Rectal smooth muscle tissue (tissue), 1 donor: Measurements from ENCODE around the gene CEP70.
"Not testable (repeated sequence)": the region's sequence is repeated elsewhere in the genome, so short reads cannot be mapped to it uniquely, and the experiment has no call there.

Experiments used
- H3K27ac ChIP-seq: one replicate; pipeline ENCODE4 v1.7.0; 2013; ENCODE audit warnings: low read depth, low read length, inconsistent platforms
- H3K27me3 ChIP-seq: one replicate; pipeline ENCODE4 v1.7.0; 2013; ENCODE audit warnings: low read length; ENCODE audit not compliant: control insufficient read depth, insufficient read depth
- H3K36me3 ChIP-seq: one replicate; pipeline ENCODE4 v1.7.0; 2013; ENCODE audit warnings: low read length; ENCODE audit not compliant: control insufficient read depth, insufficient read depth
- H3K4me1 ChIP-seq: one replicate; pipeline ENCODE4 v1.7.0; 2013; ENCODE audit warnings: low read length; ENCODE audit not compliant: control insufficient read depth, insufficient read depth
- H3K4me3 ChIP-seq: one replicate; pipeline ENCODE4 v1.7.0; 2013; ENCODE audit warnings: low read length
- H3K9ac ChIP-seq: one replicate; pipeline ENCODE4 v1.7.0; 2013; ENCODE audit warnings: low read length

Gene CEP70

DNA sequence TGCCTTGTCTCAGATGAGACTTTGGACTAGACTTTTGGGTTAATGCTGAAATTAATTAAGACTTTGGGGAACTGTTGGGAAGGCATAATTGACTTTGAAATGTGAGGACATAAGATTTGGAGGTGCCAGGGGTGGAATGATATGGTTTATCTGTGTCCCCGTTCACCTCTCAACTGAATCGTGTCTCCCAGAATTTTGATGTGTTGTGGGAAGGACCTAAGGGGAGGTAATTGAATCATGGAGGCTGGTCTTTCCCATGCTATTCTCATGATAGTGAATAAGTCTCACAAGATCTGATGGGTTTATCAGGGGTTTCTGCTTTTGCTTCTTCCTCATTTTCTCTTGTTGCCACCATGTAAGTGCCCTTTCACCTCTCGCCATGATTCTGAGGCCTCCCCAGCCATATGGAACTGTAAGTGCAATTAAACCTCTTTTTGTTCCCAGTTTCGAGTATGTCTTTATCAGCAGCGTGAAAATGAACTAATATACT, 10.1 kb upstream of the CEP70 start:
- not testable (repeated sequence) for H3K36me3 ChIP-seq, H3K4me1 ChIP-seq, H3K9ac ChIP-seq, H3K27me3 ChIP-seq, H3K27ac ChIP-seq, H3K4me3 ChIP-seq

DNA sequence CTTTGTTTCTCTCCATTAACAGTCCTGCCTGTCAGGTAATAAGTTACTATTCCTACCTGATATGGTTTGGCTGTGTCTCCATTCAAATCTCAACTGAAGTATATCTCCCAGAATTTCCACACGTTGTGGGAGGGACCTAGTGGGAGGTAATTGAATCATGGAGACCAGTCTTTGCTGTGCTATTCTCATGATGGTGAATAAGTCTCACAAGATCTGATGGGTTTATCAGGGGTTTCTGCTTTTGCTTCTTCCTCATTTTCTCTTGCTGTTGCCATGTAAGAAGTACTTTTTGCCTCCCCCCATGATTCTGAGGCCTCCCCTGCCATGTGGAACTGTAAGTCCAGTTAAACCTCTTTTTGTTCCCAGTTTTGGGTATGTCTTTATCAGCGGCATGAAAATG, 7.6 kb upstream of the CEP70 start:
- not testable (repeated sequence) for H3K4me3 ChIP-seq, H3K27ac ChIP-seq, H3K4me1 ChIP-seq, H3K27me3 ChIP-seq, H3K36me3 ChIP-seq, H3K9ac ChIP-seq

DNA sequence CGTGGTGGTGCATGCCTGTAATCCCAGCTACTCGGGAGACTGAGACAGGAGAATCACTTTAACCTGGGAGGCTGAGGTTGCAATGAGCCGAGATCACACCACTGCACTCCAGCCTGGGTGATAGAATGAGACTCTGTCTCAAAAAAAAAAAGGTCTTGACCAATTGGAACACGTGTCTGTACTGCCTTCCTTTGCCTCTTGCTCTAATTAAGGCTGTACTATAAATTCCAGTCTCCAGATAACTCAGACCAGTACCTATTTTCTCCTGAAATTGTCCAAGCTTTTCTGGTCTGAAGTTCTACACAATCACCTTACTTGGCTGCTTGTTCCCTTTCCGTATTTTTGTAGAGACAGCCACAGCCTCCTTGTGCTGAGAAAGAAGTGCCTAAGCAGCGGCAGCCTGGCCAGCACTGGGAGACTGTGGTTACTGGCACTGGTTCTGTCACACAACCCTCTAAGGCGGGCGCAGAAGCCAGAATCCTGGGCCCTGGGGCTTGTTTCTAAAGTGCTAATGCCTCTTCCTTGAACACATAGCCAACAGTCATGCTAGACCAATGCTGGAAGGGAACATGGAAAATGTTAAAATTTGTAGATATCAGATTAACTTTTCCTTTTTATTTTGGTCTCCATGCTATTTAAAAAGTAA, 6.2 kb upstream of the CEP70 start:
- Histone ChIP-seq H3K4me3 (no peak overlapping the region), H3K9ac (no peak overlapping the region), H3K27ac (no peak overlapping the region), H3K36me3 (no peaks in the 10 kb centered on the region), H3K4me1 (no peaks in the 10 kb centered on the region), H3K27me3 (no peaks in the 10 kb centered on the region)

DNA sequence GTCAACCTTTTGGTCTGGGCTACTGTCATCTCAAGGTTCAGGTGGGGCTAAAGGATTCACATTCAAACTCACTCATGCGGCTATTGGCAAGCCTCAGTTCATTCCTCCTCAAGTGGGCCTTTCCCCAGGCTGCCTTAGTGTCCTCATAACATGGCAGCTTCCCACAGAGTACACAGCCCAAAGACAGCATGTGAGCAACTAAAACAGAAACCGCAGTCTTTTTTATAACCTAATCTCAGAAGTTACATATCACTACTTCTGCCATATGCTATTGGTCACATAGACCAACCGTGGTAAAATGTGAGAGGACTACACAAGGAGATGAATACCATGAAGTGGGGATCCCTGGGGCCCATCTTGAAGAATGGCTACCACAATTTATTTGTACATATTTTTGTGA, 4.5 kb upstream of the CEP70 start:
- Histone ChIP-seq H3K4me3 (no peak overlapping the region), H3K9ac (no peak overlapping the region), H3K36me3 (no peaks in the 10 kb centered on the region), H3K27ac (no peak overlapping the region), H3K4me1 (no peaks in the 10 kb centered on the region), H3K27me3 (no peaks in the 10 kb centered on the region)

DNA sequence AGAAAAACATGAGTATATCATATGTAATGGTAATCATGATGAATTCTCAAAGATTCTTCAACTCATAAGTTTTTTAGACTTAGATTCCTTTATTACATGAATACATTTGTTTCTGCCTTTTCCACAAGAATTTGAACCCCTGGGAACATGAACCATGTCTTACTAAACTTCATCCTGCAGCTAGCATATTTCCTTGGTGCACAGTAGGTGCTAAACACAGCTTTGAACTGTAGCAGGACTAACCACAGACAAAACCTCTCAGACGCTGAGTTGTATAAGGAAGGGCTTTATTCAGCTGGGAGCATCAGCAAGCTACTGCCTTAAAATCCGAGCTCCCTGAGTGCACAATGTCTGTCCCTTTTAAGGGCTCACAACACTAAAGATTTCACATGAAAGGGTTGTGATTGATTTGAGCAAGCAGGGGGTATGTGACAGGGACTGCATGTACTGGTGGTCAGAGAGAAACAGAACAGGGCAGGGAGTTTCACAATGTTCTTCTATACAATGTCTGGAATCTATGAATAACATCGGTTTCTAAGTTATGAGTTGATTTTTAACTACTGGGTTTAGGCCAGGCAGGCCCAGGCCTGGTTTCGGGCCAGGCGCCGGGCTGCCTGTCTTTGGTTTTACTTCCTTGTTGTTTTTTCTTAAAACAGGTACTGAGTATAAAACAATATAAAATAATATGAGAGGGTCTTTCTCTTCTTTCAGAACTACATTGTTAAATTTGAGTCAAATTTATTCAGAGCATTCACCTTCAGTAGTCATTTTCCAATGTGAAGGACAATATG, 3.3 kb upstream of the CEP70 start:
- H3K4me3 ChIP-seq, H3K27ac ChIP-seq, H3K36me3 ChIP-seq, H3K9ac ChIP-seq, H3K27me3 ChIP-seq, H3K4me1 ChIP-seq: not testable (repeated sequence)

DNA sequence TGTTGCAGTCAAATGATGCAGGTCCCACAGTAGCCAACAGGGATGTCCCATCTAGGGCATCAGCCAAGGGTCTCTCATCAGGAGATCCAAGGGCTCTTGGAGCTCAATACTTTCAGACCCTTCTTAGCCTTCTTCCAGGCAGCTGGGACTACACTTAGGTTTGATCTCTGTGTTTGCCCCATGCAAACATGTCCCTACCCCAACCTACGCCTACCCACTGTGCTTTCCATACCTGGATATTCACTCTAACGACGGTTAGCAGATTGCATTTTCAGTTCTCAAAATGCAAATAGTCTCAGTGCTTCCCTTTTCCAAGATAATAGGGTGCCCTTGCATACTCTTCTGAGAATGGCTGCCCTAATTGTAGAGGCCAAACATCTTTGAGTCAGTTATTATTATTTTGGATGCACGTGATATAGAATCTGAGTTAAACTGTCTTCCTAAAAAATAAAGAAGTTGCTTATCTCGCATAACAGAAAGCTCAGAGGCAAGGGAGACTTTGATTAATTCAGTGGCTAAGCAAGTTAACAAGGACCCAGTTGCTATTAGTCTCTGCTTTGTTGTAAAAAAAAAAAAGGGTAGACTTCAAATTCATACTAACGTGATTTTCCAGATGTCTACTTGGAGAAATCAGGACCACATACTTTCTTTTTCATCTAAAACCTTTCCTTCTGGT, 1.0 kb upstream of the CEP70 start:
- Histone ChIP-seq H3K4me1 (no peaks in the 10 kb centered on the region), H3K9ac (no peak overlapping the region), H3K4me3 (peak overlapping the region; percentile 94), H3K27me3 (no peaks in the 10 kb centered on the region), H3K27ac (peak overlapping the region; percentile 16), H3K36me3 (no peaks in the 10 kb centered on the region)

DNA sequence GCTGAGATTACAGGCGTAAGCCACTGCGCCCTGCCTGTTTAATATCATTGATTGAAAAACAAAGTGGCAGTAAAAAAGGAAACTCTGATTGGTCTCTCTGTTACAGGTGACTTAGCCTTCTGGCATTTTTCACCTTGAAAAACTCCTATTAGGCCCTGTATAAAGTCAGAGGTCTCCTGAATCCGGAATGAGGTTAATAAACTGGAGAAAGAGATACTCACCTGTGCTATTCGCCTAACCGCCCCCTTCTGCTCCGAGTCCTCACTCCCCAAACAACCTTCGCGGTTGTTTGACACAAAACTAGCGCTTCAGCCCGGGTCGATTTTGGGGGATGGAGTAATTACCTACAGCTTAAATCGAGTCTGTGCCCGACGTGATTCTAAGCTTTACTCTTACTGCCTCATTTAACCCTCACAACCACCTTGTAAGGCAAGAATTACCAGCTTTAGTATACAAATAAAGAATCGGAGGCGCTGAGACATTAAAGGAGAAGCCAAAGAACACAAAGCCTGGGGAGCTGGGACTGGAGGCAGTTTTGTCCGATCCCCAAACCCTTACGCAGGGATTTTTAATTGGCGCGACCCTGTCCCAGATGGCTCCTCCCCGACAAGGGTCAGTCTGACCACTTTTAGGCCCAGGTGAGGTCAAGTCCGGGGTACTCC, 441 bp downstream of the CEP70 start:
- Histone ChIP-seq H3K4me3 (peak overlapping the region; percentile 94), H3K4me1 (no peaks in the 10 kb centered on the region), H3K36me3 (no peaks in the 10 kb centered on the region), H3K27ac (peak overlapping the region; percentile 89), H3K27me3 (no peaks in the 10 kb centered on the region), H3K9ac (peak overlapping the region; percentile 43)

DNA sequence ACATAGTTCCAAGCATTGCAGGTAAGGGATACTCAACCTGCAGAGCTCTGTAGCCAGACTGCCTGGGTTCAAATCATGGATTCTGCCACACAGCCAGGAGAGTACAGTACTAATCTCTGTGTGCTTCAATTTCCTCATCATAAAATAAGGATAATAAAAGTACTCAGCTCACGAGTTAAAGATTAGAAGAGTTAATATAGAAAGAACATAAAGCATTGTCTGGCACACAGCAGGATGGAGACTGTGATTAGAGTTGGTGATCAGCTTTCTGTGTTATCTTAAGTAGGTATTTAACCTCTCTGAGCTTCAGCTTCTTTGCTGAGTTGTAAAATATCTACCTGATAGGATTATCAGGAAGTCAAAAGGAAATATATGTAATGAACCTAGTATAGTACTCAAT, 2.7 kb downstream of the CEP70 start:
- no peaks in the 10 kb centered on the region for H3K4me1 ChIP-seq
- no peak overlapping the region for H3K9ac ChIP-seq
- H3K27ac ChIP-seq, result no peak overlapping the region
- H3K36me3 ChIP-seq, result no peaks in the 10 kb centered on the region
- H3K27me3 ChIP-seq, result no peaks in the 10 kb centered on the region
- no peak overlapping the region for H3K4me3 ChIP-seq

DNA sequence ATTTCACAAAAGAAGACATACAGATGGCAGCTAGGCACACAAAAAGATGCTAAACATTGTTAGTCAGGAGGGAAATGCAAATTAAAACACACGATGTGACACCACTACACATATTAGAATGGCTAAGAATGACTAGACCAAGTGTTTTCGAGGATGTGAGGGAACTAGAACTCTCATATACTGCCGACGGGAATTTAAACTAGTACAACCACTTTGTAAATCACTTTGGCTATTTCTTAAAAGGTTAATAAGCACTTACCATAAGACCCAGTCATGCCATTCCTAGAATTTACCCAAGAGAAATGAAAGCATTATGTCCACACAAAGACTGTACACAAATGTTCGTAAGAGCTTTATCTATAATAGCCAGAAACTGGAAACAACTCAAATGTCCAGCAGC, 5.6 kb downstream of the CEP70 start:
- Histone ChIP-seq H3K4me1 (no peaks in the 10 kb centered on the region), H3K4me3 (no peak overlapping the region), H3K9ac (no peak overlapping the region), H3K27me3 (no peaks in the 10 kb centered on the region), H3K36me3 (no peaks in the 10 kb centered on the region), H3K27ac (no peak overlapping the region)

DNA sequence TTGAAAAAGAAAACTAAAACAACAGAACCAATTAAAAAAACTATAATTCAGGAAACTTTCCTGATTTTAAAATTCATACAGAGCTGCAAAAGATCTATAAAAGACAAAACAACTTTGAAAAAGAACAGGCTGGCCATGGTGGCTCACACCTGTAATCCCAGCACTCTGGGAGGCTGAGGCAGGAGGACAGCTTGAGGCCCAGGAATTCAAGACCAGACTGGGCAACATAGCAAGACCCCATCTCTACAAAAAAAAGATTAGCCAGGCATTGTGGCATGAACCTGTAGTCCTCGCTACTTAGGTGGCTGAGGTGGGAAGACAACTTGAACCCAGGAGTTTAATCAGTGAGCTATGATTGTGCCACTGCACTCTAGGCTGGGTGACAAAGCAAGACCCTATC, 6.7 kb downstream of the CEP70 start:
- H3K4me1 ChIP-seq, result no peaks in the 10 kb centered on the region
- no peak overlapping the region for H3K27ac ChIP-seq
- no peak overlapping the region for H3K4me3 ChIP-seq
- H3K36me3 ChIP-seq, result no peaks in the 10 kb centered on the region
- no peaks in the 10 kb centered on the region for H3K27me3 ChIP-seq
- no peak overlapping the region for H3K9ac ChIP-seq

DNA sequence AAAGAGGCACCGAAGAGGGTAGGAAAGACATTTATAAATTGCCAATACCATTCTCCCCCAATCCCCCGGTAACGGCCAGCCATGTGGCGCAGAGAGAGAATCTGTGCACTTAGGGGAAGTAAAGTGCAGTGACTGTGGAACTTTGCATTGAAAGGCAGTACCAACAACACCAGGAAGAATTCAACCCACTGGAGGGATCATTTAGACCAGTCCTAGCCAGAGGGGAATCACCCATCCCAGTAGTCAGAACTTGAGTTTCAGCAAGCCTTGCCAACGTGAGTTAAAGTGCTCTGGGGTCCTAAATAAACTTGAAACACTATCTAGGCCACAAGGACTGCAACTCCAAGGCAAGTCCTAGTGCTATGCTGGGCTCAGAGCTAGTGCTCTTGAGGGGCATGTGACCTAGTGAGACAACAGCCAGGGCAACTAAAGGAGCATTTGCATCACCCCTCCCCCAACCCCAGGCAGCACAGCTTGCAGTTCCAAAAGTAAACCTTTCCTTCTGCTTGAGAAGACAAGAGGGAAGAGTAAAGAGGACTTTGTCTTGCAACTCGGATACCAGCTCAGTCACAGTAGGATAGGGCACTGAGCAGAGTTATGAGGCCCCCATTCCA, 15.0 kb downstream of the CEP70 start:
- Histone ChIP-seq H3K4me1 (no peaks in the 10 kb centered on the region), H3K4me3 (no peak overlapping the region), H3K36me3 (no peaks in the 10 kb centered on the region), H3K27me3 (no peaks in the 10 kb centered on the region), H3K27ac (no peak overlapping the region), H3K9ac (no peak overlapping the region)

DNA sequence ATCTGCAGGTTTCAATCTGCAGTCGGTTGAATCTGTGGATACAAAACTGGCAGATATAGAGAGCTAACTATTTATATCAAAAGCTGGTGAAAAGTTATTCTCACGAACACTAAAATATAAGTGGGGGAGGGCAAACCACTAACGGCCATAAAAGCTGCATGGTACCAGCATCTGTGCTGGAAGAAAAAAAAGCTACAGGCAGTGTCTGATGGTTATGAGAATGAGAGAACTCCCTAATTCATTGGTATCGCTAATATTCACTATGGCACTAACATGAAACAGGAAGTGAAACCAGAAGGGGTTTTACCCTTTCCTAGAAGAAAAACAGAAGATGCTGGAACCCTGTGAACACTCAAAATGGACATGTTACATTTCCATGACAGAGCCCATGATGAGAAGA, 15.9 kb downstream of the CEP70 start:
- Histone ChIP-seq H3K4me3 (no peak overlapping the region), H3K4me1 (no peaks in the 10 kb centered on the region), H3K27ac (no peak overlapping the region), H3K27me3 (no peaks in the 10 kb centered on the region), H3K36me3 (no peaks in the 10 kb centered on the region), H3K9ac (no peak overlapping the region)
